ENCODE measurements around the gene DSC3.
"Not testable (repeated sequence)": the region's sequence is repeated elsewhere in the genome, so short reads cannot be mapped to it uniquely, and the experiment has no call there.

The DSC3 gene

GRCh38 chr18:31015715-31016434 is 26.7 kb downstream of the DSC3 start:
- no peak overlapping the region for H3K27ac Mint-ChIP-seq
- DNase-seq (ENCODE audit: low spot score in 2 of 2): no peak
- H3K27me3 Mint-ChIP-seq: no peaks in the 10 kb centered on the region
- no peak for ATAC-seq (ENCODE audit: low read depth)
- H3K36me3 Mint-ChIP-seq: no peaks in the 10 kb centered on the region
- no peaks in the 10 kb centered on the region for H3K4me1 Mint-ChIP-seq
- H3K4me3 Mint-ChIP-seq: no peak overlapping the region
- H3K9me3 Mint-ChIP-seq: peaks cover 1% of the 10 kb centered on the region

- not testable (repeated sequence) for H3K27me3 Mint-ChIP-seq; H3K27ac Mint-ChIP-seq; DNase-seq (ENCODE audit: low spot score in 2 of 2); H3K36me3 Mint-ChIP-seq; H3K4me1 Mint-ChIP-seq; H3K4me3 Mint-ChIP-seq; H3K9me3 Mint-ChIP-seq; ATAC-seq (ENCODE audit: low read depth)
These were observed 31.1 kb downstream of the DSC3 start for GRCh38 chr18:31011455-31011854.

- ATAC-seq (ENCODE audit: low read depth): no peak
- H3K4me1 Mint-ChIP-seq: no peaks in the 10 kb centered on the region
- no peaks in the 10 kb centered on the region for H3K36me3 Mint-ChIP-seq
- H3K27ac Mint-ChIP-seq: no peak overlapping the region
- no peaks in the 10 kb centered on the region for H3K27me3 Mint-ChIP-seq
- no peak for DNase-seq (ENCODE audit: low spot score in 2 of 2)
- no peak overlapping the region for H3K4me3 Mint-ChIP-seq
- H3K9me3 Mint-ChIP-seq: peaks cover 1% of the 10 kb centered on the region
These were observed 31.9 kb downstream of the DSC3 start for GRCh38 chr18:31010601-31011000.

- no peak overlapping the region for H3K4me3 Mint-ChIP-seq
- no peaks in the 10 kb centered on the region for H3K4me1 Mint-ChIP-seq
These were observed 42.5 kb downstream of the DSC3 start for GRCh38 chr18:30999887-31000628.

GRCh38 chr18:30999186-30999585 is 43.4 kb downstream of the DSC3 start:
- Mint-ChIP-seq H3K27me3 (no peaks in the 10 kb centered on the region), H3K27ac (no peak overlapping the region), H3K36me3 (no peaks in the 10 kb centered on the region), H3K4me1 (no peaks in the 10 kb centered on the region), H3K4me3 (no peak overlapping the region), H3K9me3 (peaks cover 6% of the 10 kb centered on the region)
- DNase-seq (ENCODE audit: low spot score in 2 of 2) (no peak), ATAC-seq (ENCODE audit: low read depth) (no peak)

More at GRCh38 chr18:30999887-31000628, 42.5 kb downstream of the DSC3 start:
- no peak overlapping the region for H3K27ac Mint-ChIP-seq
- DNase-seq (ENCODE audit: low spot score in 2 of 2) (no peak), ATAC-seq (ENCODE audit: low read depth) (no peak)
- H3K27me3 Mint-ChIP-seq: no peaks in the 10 kb centered on the region
- H3K36me3 Mint-ChIP-seq: no peaks in the 10 kb centered on the region
- H3K9me3 Mint-ChIP-seq: peaks cover 4% of the 10 kb centered on the region

GRCh38 chr18:30997223-30997622 is 45.3 kb downstream of the DSC3 start:
- no peak for ATAC-seq (ENCODE audit: low read depth)
- H3K36me3 Mint-ChIP-seq: no peaks in the 10 kb centered on the region
- peaks cover 2% of the 10 kb centered on the region for H3K9me3 Mint-ChIP-seq
- no peak overlapping the region for H3K27ac Mint-ChIP-seq
- no peaks in the 10 kb centered on the region for H3K4me1 Mint-ChIP-seq
- H3K4me3 Mint-ChIP-seq: no peak overlapping the region
- H3K27me3 Mint-ChIP-seq: no peaks in the 10 kb centered on the region
- DNase-seq (ENCODE audit: low spot score in 2 of 2): no peak

GRCh38 chr18:30992231-30992630 is 50.3 kb downstream of the DSC3 start:
- no peak overlapping the region for H3K4me3 Mint-ChIP-seq
- H3K4me1 Mint-ChIP-seq: no peaks in the 10 kb centered on the region
- H3K27me3 Mint-ChIP-seq: no peaks in the 10 kb centered on the region
- H3K9me3 Mint-ChIP-seq: peaks cover 3% of the 10 kb centered on the region
- no peak overlapping the region for H3K27ac Mint-ChIP-seq
- H3K36me3 Mint-ChIP-seq: no peaks in the 10 kb centered on the region
- DNase-seq (ENCODE audit: low spot score in 2 of 2): no peak
- no peak for ATAC-seq (ENCODE audit: low read depth)

- no peak overlapping the region for H3K27ac Mint-ChIP-seq
- no peak overlapping the region for H3K4me3 Mint-ChIP-seq
- peaks cover 3% of the 10 kb centered on the region for H3K9me3 Mint-ChIP-seq
- no peaks in the 10 kb centered on the region for H3K27me3 Mint-ChIP-seq
- no peaks in the 10 kb centered on the region for H3K4me1 Mint-ChIP-seq
- H3K36me3 Mint-ChIP-seq: no peaks in the 10 kb centered on the region
- DNase-seq (ENCODE audit: low spot score in 2 of 2) (no peak), ATAC-seq (ENCODE audit: low read depth) (no peak)
These were observed 51.1 kb downstream of the DSC3 start for GRCh38 chr18:30991397-30991796.

- Mint-ChIP-seq H3K4me3 (no peak overlapping the region), H3K27ac (no peak overlapping the region), H3K27me3 (no peaks in the 10 kb centered on the region), H3K4me1 (peaks cover 4% of the 10 kb centered on the region), H3K9me3 (peaks cover 6% of the 10 kb centered on the region), H3K36me3 (no peaks in the 10 kb centered on the region)
- ATAC-seq (ENCODE audit: low read depth) (no peak), DNase-seq (ENCODE audit: low spot score in 2 of 2) (no peak)
These were observed 53.4 kb downstream of the DSC3 start for GRCh38 chr18:30989141-30989540.

- no peak for DNase-seq (ENCODE audit: low spot score in 2 of 2)
- no peaks in the 10 kb centered on the region for H3K36me3 Mint-ChIP-seq
- peaks cover 6% of the 10 kb centered on the region for H3K9me3 Mint-ChIP-seq
- H3K4me1 Mint-ChIP-seq: peaks cover 4% of the 10 kb centered on the region
- no peak overlapping the region for H3K27ac Mint-ChIP-seq
- no peak for ATAC-seq (ENCODE audit: low read depth)
- no peaks in the 10 kb centered on the region for H3K27me3 Mint-ChIP-seq
- H3K4me3 Mint-ChIP-seq: no peak overlapping the region
These were observed 54.1 kb downstream of the DSC3 start for GRCh38 chr18:30988440-30988839.

GRCh38 chr18:30987467-30988241 is 54.9 kb downstream of the DSC3 start:
- Mint-ChIP-seq H3K9me3 (peaks cover 6% of the 10 kb centered on the region), H3K36me3 (no peaks in the 10 kb centered on the region), H3K4me1 (peaks cover 4% of the 10 kb centered on the region), H3K27me3 (no peaks in the 10 kb centered on the region), H3K27ac (no peak overlapping the region), H3K4me3 (no peak overlapping the region)
- ATAC-seq (ENCODE audit: low read depth) (no peak), DNase-seq (ENCODE audit: low spot score in 2 of 2) (no peak)

- no peak overlapping the region for H3K4me3 Mint-ChIP-seq
- H3K27me3 Mint-ChIP-seq: no peaks in the 10 kb centered on the region
- H3K9me3 Mint-ChIP-seq: peaks cover 6% of the 10 kb centered on the region
- no peaks in the 10 kb centered on the region for H3K36me3 Mint-ChIP-seq
- peaks cover 4% of the 10 kb centered on the region for H3K4me1 Mint-ChIP-seq
- ATAC-seq (ENCODE audit: low read depth) (no peak), DNase-seq (ENCODE audit: low spot score in 2 of 2) (no peak)
- H3K27ac Mint-ChIP-seq: no peak overlapping the region
These were observed 56.8 kb downstream of the DSC3 start for GRCh38 chr18:30985753-30986152.

- Mint-ChIP-seq H3K9me3 (peaks cover 6% of the 10 kb centered on the region), H3K4me3 (no peak overlapping the region), H3K36me3 (no peaks in the 10 kb centered on the region), H3K27ac (no peak overlapping the region), H3K27me3 (no peaks in the 10 kb centered on the region), H3K4me1 (peaks cover 4% of the 10 kb centered on the region)
- ATAC-seq (ENCODE audit: low read depth) (no peak), DNase-seq (ENCODE audit: low spot score in 2 of 2) (no peak)
These were observed 60.1 kb downstream of the DSC3 start for GRCh38 chr18:30982285-30982992.

- not testable (repeated sequence) for H3K27me3 Mint-ChIP-seq; H3K27ac Mint-ChIP-seq; ATAC-seq (ENCODE audit: low read depth)
These were observed 64.5 kb downstream of the DSC3 start for GRCh38 chr18:30978091-30978490.

More at GRCh38 chr18:30978091-30978490, 64.5 kb downstream of the DSC3 start:
- H3K4me3 Mint-ChIP-seq; H3K9me3 Mint-ChIP-seq; H3K4me1 Mint-ChIP-seq; DNase-seq (ENCODE audit: low spot score in 2 of 2); H3K36me3 Mint-ChIP-seq: not testable (repeated sequence)
